AG09319 (cell line): ENCODE results near the gene SELENOO.
A peak's percentile ranks its signal among the peaks of the same experiment; 100 is the strongest.

Source experiments
- DNase-seq: peaks from one replicate; pipeline ENCODE4 v3.0.0-alpha.2; 2010; ENCODE audit warnings: low read depth; ENCODE audit errors: extremely low read depth
- TF ChIP-seq, protein P1 (sequence below): IDR thresholded peaks from 2 replicates; pipeline ENCODE4 v1.5.1; 2011; ENCODE audit warnings: low read depth, mild to moderate bottlenecking, inconsistent platforms, low read length, moderate library complexity

The SELENOO gene

GRCh38 chr22:50249341-50250248 lies 48.8 kb downstream of the SELENOO start:
- TF ChIP-seq, protein P1, sequence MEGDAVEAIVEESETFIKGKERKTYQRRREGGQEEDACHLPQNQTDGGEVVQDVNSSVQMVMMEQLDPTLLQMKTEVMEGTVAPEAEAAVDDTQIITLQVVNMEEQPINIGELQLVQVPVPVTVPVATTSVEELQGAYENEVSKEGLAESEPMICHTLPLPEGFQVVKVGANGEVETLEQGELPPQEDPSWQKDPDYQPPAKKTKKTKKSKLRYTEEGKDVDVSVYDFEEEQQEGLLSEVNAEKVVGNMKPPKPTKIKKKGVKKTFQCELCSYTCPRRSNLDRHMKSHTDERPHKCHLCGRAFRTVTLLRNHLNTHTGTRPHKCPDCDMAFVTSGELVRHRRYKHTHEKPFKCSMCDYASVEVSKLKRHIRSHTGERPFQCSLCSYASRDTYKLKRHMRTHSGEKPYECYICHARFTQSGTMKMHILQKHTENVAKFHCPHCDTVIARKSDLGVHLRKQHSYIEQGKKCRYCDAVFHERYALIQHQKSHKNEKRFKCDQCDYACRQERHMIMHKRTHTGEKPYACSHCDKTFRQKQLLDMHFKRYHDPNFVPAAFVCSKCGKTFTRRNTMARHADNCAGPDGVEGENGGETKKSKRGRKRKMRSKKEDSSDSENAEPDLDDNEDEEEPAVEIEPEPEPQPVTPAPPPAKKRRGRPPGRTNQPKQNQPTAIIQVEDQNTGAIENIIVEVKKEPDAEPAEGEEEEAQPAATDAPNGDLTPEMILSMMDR = no peak
- no peak for DNase-seq

DNA sequence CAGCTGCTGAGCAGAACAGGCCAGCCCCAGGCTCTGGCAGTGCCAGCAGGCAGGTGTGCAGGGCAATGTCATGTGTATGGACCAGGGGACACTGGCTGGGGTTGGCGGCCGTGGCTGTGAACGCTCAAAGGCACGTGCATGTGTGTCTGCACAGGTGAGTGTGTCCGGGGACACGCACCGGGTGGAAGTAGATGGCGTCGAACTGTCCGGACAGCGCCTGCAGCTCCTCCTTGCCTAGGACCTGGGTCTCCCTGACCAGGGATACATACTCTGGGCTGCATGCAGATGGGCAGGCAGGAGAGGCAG lies 49.4 kb downstream of the SELENOO start:
- TF ChIP-seq, protein P1 = no peak
- no peak for DNase-seq

- no peak for DNase-seq
These were observed 50.0 kb downstream of the SELENOO start, which contains the start of gene HDAC10 for GRCh38 chr22:50250555-50251476. Gene HDAC10, minus strand, starts transcription at chr22:50251265. Its CDS starts 233 bp downstream, at chr22:50251032.

GRCh38 chr22:50251477-50252081 lies 50.8 kb downstream of the SELENOO start:
- TF ChIP-seq, protein P1 = no peak
- DNase-seq = no peak

More at GRCh38 chr22:50250555-50251476, 50.0 kb downstream of the SELENOO start, which contains the start of gene HDAC10:
- TF ChIP-seq, protein P1 = no peak

- no peak for DNase-seq
These were observed 51.6 kb downstream of the SELENOO start for GRCh38 chr22:50252082-50253045.

More at GRCh38 chr22:50252082-50253045, 51.6 kb downstream of the SELENOO start:
- TF ChIP-seq, protein P1 = peak; percentile 75
